HCT116 (cell line): ENCODE data around the gene SEC14L3. TPM values are rescaled to one million over a fixed set of nuclear protein-coding genes. Genes with fewer than 3 reads are reported as not detected.

Source experiments
- ATAC-seq: fragments of 200-7000 bp; cut with Tn5 transposase; 2 replicates; pipeline ENCODE4 v1.9.1; 2020; ENCODE audit warnings: mild to moderate bottlenecking, moderate library complexity
- BruUV-seq: library from RNA; stranded (reverse); fragments of 400-500 nt; replicated peaks from 2 replicates; lab custom pipeline; 2021; lab: Mats Ljungman, UMichigan
- CTCF ChIA-PET: fragments of 300-600 bp; sonication (Branson Sonifier 250); formaldehyde crosslinking; loops from one replicate; lab custom pipeline; 2021; ENCODE audit warnings: antibody characterized with exemption; lab: Charles Lee
- POLR2A ChIA-PET: fragments of 300-600, 350-600 bp; sonication (Branson Sonifier 250); formaldehyde crosslinking; loops from one replicate; lab custom pipeline; 2021; ENCODE audit warnings: antibody characterized with exemption; lab: Charles Lee
- RAD21 ChIA-PET, 2 experiments: fragments of 300-600 bp; sonication (Branson Sonifier 250); formaldehyde crosslinking; loops; one replicate each; lab custom pipeline; 2023; ENCODE audit warnings: low total read pairs in 2 of 2; ENCODE audit not compliant: uncharacterized antibody in 2 of 2, unreplicated experiment in 2 of 2, low non-redundant PET in 1 of 2; lab: Charles Lee
- DNase-seq: peaks from one replicate; pipeline ENCODE4 v3.0.0-alpha.2; 2010; ENCODE audit warnings: low read depth, low spot score
- H2AFZ ChIP-seq: fragments of 200-600 bp; shearing (Covaris generic), sonication (generic); 2 replicates; pipeline ENCODE4 v1.6.1; 2017; ENCODE audit warnings: low read depth, mixed run types, mixed read lengths, antibody characterized with exemption, low read length; ENCODE audit not compliant: poor library complexity, severe bottlenecking
- H3K27ac ChIP-seq: 2 replicates; pipeline ENCODE4 v1.5.1; 2012; ENCODE audit warnings: low read depth, low read length
- H3K27me3 ChIP-seq: fragments of 200-600 bp; sonication (generic); 2 replicates; pipeline ENCODE4 v1.6.1; 2016; ENCODE audit warnings: mixed run types, low read length, mixed read lengths; ENCODE audit not compliant: insufficient read depth
- H3K36me3 ChIP-seq, 2 experiments: fragments of 200-500 bp in 1 of 2; fragments of 200-600 bp in 1 of 2; sonication (Bioruptor generic) in 1 of 2; sonication (generic) in 1 of 2; 2 replicates each; pipeline versions ENCODE4 v1.5.1 to v1.6.1; 2014 to 2016; ENCODE audit warnings: low read length in 2 of 2, inconsistent platforms in 1 of 2, mixed read lengths in 1 of 2, mixed run types in 1 of 2; ENCODE audit not compliant: insufficient read depth in 2 of 2, control insufficient read depth in 1 of 2
- H3K4me1 ChIP-seq, 2 experiments: fragments of 200-600 bp in 1 of 2; sonication (generic) in 1 of 2; 2 replicates each; pipeline versions ENCODE4 v1.5.1 to v1.6.1; 2012 to 2017; ENCODE audit warnings: low read length in 2 of 2, inconsistent platforms in 1 of 2, mild to moderate bottlenecking in 1 of 2, mixed read lengths in 1 of 2, mixed run types in 1 of 2, moderate library complexity in 1 of 2; ENCODE audit not compliant: insufficient read depth in 2 of 2, control insufficient read depth in 1 of 2
- H3K4me2 ChIP-seq: fragments of 200-600 bp; sonication (generic); 2 replicates; pipeline ENCODE4 v1.6.1; 2017; ENCODE audit warnings: mixed run types, low read length, mixed read lengths
- H3K4me3 ChIP-seq, 2 experiments: fragments of 200-600 bp in 1 of 2; sonication (generic) in 1 of 2; replicated peaks in 1 of 2; 2 replicates each; pipeline ENCODE4 v1.5.1; 2011 to 2016; ENCODE audit warnings: low read length in 2 of 2, control low read depth in 1 of 2, low read depth in 1 of 2, mild to moderate bottlenecking in 1 of 2, mixed read lengths in 1 of 2, mixed run types in 1 of 2
- H3K79me2 ChIP-seq: fragments of 200-600 bp; sonication (generic); 2 replicates; pipeline ENCODE4 v1.6.1; 2017; ENCODE audit warnings: mild to moderate bottlenecking, mixed run types, low read length, moderate library complexity, mixed read lengths; ENCODE audit not compliant: insufficient read depth
- H3K9ac ChIP-seq: fragments of 200-600 bp; sonication (generic); 2 replicates; pipeline ENCODE4 v1.6.1; 2016; ENCODE audit warnings: low read length, mixed read lengths
- H3K9me2 ChIP-seq: fragments of 200-600 bp; sonication (generic), shearing (Covaris generic); 2 replicates; pipeline ENCODE4 v1.6.1; 2017; ENCODE audit warnings: mixed run types, mild to moderate bottlenecking, moderate library complexity; ENCODE audit not compliant: insufficient read depth
- H3K9me3 ChIP-seq, 2 experiments: fragments of 200-500 bp in 1 of 2; fragments of 200-600 bp in 1 of 2; sonication (Bioruptor generic) in 1 of 2; sonication (generic) in 1 of 2; 2 replicates each; pipeline ENCODE4 v1.6.1; 2014 to 2017; ENCODE audit warnings: low read length in 2 of 2, mixed read lengths in 2 of 2, inconsistent platforms in 1 of 2, low read depth in 1 of 2, mild to moderate bottlenecking in 1 of 2, mixed run types in 1 of 2, moderate library complexity in 1 of 2; ENCODE audit not compliant: control insufficient read depth in 1 of 2, insufficient read depth in 1 of 2
- H4K20me1 ChIP-seq: fragments of 200-600 bp; sonication (generic), shearing (Covaris generic); 2 replicates; pipeline ENCODE4 v1.6.1; 2017; ENCODE audit warnings: mixed run types, mild to moderate bottlenecking, moderate library complexity; ENCODE audit not compliant: insufficient read depth
- CBX3 ChIP-seq: IDR thresholded peaks from 2 replicates; pipeline ENCODE4 v1.6.1; 2012; ENCODE audit warnings: low read depth
- CEBPB ChIP-seq: IDR thresholded peaks from 2 replicates; pipeline ENCODE4 v1.6.1; 2012; ENCODE audit warnings: low read depth
- EZH2 ChIP-seq: fragments of 200-600 bp; sonication (generic); IDR thresholded peaks from 2 replicates; pipeline ENCODE4 v1.6.1; 2017; ENCODE audit warnings: antibody characterized with exemption, mixed run types
- REST ChIP-seq: IDR thresholded peaks from 2 replicates; pipeline ENCODE4 v1.6.1; 2012; ENCODE audit warnings: low read depth
- SP1 ChIP-seq: IDR thresholded peaks from 2 replicates; pipeline ENCODE4 v1.6.1; 2012; ENCODE audit warnings: low read depth
- SRF ChIP-seq: IDR thresholded peaks from 2 replicates; pipeline ENCODE4 v1.6.1; 2012; ENCODE audit warnings: low read depth
- ZFX ChIP-seq: fragments of 450-650 bp; IDR thresholded peaks from 2 replicates; pipeline ENCODE4 v1.6.1; 2017
- intact Hi-C: fragments of 100-400 bp; cut with micrococcal nuclease; formaldehyde crosslinking; loops from 2 replicates; pipeline ENCODE4 v1.10.0; 2022
- total RNA-seq: library from RNA; stranded (reverse); gene quantifications from one replicate; pipeline ENCODE4 v1.2.1, GENCODE V29; 2021; ENCODE audit not compliant: unreplicated experiment
- TF ChIP-seq, protein P1 (sequence below): IDR thresholded peaks from 2 replicates; pipeline ENCODE4 v1.6.1; 2011; ENCODE audit warnings: mild to moderate bottlenecking, low read length, moderate library complexity; ENCODE audit not compliant: insufficient replicate concordance; ENCODE audit errors: extremely low read depth

The SEC14L3 gene
- total RNA-seq, 1 experiment from 2014 or later: not detected

DNA sequence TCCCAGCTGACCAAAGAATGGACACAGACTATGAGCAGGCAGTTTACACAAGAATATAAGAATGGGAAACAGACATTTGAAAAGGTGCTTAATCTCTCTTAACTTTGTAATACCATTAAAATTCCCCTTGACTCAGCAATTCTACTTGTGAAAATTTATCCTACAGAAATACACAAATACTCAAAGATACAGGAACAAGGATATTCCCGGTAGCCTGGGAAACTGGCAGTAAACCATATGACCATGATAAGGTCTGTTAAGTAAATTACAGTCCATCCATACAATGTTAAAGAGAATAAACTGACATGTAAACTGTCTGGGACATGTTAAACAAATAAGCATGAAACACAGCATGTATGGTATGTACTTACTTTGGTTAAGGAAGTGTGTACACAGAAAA is 55.0 kb downstream of the SEC14L3 start:
- BruUV-seq: no TSS peak
- Histone ChIP-seq H3K9me2 (no peaks in the 10 kb centered on the region), H3K36me3 (peaks cover 35 to 60% of the 10 kb centered on the region in 2 experiments), H3K27me3 (no peaks in the 10 kb centered on the region), H3K4me2 (no peak overlapping the region; the same call in 1 of the 2 replicates), H3K9me3 (no peaks in the 10 kb centered on the region), H3K4me3 (no peak overlapping the region), H2AFZ (no peak overlapping the region), H3K27ac (no peak overlapping the region), H4K20me1 (no peaks in the 10 kb centered on the region), H3K79me2 (no peaks in the 10 kb centered on the region; the same call in 1 of the 2 replicates), H3K4me1 (peaks cover 28 to 59% of the 10 kb centered on the region in 2 experiments), H3K9ac (no peak overlapping the region)
- intact Hi-C loops: no loop called here
- no peak for DNase-seq
- ChIA-PET POLR2A (no interaction called here), RAD21 (no interaction called here), CTCF (no interaction called here)
- ATAC-seq: no peak
- TF ChIP-seq EZH2 (no peak), REST (no peak), CBX3 (no peak), ZFX (no peak), SP1 (no peak), SRF (no peak), CEBPB (no peak)
- TF ChIP-seq, protein P1, sequence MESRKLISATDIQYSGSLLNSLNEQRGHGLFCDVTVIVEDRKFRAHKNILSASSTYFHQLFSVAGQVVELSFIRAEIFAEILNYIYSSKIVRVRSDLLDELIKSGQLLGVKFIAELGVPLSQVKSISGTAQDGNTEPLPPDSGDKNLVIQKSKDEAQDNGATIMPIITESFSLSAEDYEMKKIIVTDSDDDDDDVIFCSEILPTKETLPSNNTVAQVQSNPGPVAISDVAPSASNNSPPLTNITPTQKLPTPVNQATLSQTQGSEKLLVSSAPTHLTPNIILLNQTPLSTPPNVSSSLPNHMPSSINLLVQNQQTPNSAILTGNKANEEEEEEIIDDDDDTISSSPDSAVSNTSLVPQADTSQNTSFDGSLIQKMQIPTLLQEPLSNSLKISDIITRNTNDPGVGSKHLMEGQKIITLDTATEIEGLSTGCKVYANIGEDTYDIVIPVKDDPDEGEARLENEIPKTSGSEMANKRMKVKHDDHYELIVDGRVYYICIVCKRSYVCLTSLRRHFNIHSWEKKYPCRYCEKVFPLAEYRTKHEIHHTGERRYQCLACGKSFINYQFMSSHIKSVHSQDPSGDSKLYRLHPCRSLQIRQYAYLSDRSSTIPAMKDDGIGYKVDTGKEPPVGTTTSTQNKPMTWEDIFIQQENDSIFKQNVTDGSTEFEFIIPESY: no peak
